Cortex of kidney (tissue), 1 donor: Measurements from ENCODE around the gene OCIAD2.
"Not testable (repeated sequence)": the region's sequence is repeated elsewhere in the genome, so short reads cannot be mapped to it uniquely, and the experiment has no call there.

Source experiments
- DNase-seq: peaks from one replicate; lab custom pipeline; 2025; lab: John Stamatoyannopoulos, UW

OCIAD2 gene

GRCh38 chr4:48906206-48907173 is at the start of gene OCIAD2:
Gene OCIAD2 (minus strand): TSS chr4:48906774. CDS start chr4:48904549, 2,225 bp downstream.
- DNase-seq: no peak

GRCh38 chr4:48954314-48954713 is 47.7 kb upstream of the OCIAD2 start:
- no peak for DNase-seq

- DNase-seq: no peak
Observed at GRCh38 chr4:48949518-48950219, 43.1 kb upstream of the OCIAD2 start.

- DNase-seq: no peak
Observed at GRCh38 chr4:48949086-48949485, 42.5 kb upstream of the OCIAD2 start.

- no peak for DNase-seq
Observed at GRCh38 chr4:48947731-48948130, 41.2 kb upstream of the OCIAD2 start.

- DNase-seq: no peak
Observed at GRCh38 chr4:48945981-48946380, 39.4 kb upstream of the OCIAD2 start.

GRCh38 chr4:48944756-48945241 is 38.2 kb upstream of the OCIAD2 start:
- no peak for DNase-seq

- DNase-seq: no peak
Observed at GRCh38 chr4:48944252-48944651, 37.7 kb upstream of the OCIAD2 start.

GRCh38 chr4:48943387-48943786 is 36.8 kb upstream of the OCIAD2 start:
- no peak for DNase-seq

GRCh38 chr4:48939785-48940184 is 33.2 kb upstream of the OCIAD2 start:
- no peak for DNase-seq

GRCh38 chr4:48938831-48939230 is 32.3 kb upstream of the OCIAD2 start:
- DNase-seq: no peak

GRCh38 chr4:48937033-48937432 is 30.5 kb upstream of the OCIAD2 start:
- DNase-seq: no peak

- no peak for DNase-seq
Observed at GRCh38 chr4:48931459-48931858, 24.9 kb upstream of the OCIAD2 start.

GRCh38 chr4:48930654-48931053 is 24.1 kb upstream of the OCIAD2 start:
- DNase-seq: no peak

- DNase-seq: no peak
Observed at GRCh38 chr4:48924416-48924815, 17.8 kb upstream of the OCIAD2 start.

GRCh38 chr4:48923065-48923464 is 16.5 kb upstream of the OCIAD2 start:
- not testable (repeated sequence) for DNase-seq

GRCh38 chr4:48914311-48914710 is 7.7 kb upstream of the OCIAD2 start:
- DNase-seq: no peak

GRCh38 chr4:48913346-48913745 is 6.8 kb upstream of the OCIAD2 start:
- DNase-seq: no peak

GRCh38 chr4:48912349-48912748 is 5.8 kb upstream of the OCIAD2 start:
- no peak for DNase-seq

- no peak for DNase-seq
Observed at GRCh38 chr4:48910511-48910910, 3.9 kb upstream of the OCIAD2 start.

- no peak for DNase-seq
Observed at GRCh38 chr4:48909697-48910096, 3.1 kb upstream of the OCIAD2 start.

- no peak for DNase-seq
Observed at GRCh38 chr4:48908687-48909086, 2.1 kb upstream of the OCIAD2 start.
